GM21737 (cell line): Measurements from ENCODE around the gene DNTTIP2.
"Not testable (repeated sequence)": the region's sequence is repeated elsewhere in the genome, so short reads cannot be mapped to it uniquely, and the experiment has no call there.

Experiments
- ATAC-seq: cut with Tn5 transposase; IDR thresholded peaks from one replicate; pipeline ENCODE4 v1.9.1; 2021; ENCODE audit warnings: mild to moderate bottlenecking, moderate library complexity; ENCODE audit not compliant: unreplicated experiment

The DNTTIP2 gene

DNA sequence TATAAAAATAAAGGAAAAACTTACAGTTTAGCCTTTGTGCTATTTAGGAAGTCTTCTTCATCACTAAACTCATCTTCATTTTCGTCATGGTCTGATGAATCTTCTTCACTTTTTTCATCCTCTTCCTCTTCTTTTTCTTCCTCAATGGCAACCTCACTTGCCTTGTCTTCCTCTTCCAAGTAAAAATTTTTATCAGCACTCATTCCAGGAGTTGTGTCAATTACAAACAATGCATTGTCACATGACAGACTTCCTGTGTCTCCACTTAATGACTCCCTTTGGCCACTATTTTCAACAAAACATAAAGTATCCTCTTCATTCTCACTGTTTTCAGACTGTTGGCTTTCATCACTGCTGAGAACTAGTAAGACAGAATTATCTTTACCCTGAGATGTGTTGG is 2.8 kb downstream of the DNTTIP2 start:
- no peak for ATAC-seq

DNA sequence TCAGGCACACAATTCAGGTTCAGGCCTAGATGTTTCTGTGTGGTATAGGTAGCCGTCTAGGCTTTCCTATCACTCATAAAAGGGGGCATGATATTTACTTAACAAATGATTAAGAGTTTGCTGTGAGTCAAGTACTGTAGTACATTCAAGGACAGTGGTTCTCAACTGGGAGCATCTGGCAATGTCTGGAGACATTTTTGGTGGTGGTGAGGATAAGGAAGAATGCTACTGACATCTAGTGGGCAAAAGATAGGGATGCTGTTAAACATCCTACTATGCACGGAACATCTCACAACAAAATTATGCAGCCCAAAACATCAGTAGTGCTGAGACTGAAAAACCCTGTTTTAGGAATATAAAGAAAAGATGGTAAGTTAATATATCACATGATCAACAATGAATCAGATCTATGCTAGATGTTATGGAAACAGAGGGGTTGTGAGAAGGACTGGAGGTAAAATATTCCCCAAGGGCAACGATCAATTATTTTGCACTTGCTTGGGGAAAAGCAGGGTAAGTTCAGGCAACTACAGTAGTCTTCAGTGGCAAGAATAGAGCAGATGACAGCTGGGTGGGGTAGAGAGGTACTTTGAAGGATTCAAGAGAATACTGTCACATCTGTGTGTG is 4.9 kb downstream of the DNTTIP2 start:
- ATAC-seq, result no peak

GRCh38 chr1:93871366-93871765 is 7.6 kb downstream of the DNTTIP2 start:
- ATAC-seq, result no peak

DNA sequence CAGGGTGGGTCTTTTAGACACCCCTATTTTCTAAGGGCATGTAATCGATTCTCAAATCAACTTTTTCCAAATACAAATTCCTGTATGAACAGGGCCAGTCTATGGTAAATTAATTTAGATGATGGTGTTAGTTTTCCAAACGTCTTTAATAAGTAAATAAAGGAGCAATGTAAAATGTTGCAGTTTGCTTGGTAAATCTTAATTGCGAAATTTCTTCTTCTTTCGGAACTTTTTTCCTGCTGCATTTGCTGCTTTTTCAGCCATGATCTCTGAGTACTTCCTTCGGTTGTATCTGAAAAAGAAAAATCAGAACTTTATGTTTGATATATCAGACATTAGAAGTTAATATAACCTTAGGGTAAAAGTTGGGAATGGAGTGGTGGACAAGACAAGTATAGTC is 9.4 kb downstream of the DNTTIP2 start:
- no peak for ATAC-seq

DNA sequence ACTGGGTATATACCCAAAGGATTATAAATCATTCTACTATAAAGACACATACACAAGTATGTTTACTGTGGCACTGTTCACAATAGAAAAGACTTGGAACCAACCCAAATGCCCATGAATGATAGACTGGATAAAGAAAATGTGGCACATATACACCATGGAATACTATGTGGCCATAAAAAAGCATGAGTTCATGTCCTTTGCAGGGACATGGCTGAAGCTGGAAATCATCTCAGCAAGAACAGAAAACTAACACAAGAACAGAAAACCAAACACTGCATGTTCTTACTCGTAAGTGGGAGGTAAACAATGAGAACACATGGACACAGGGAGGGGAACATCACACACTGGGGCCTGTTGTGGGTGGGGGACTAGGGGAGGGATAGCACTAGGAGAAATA is 10.5 kb downstream of the DNTTIP2 start:
- not testable (repeated sequence) for ATAC-seq

DNA sequence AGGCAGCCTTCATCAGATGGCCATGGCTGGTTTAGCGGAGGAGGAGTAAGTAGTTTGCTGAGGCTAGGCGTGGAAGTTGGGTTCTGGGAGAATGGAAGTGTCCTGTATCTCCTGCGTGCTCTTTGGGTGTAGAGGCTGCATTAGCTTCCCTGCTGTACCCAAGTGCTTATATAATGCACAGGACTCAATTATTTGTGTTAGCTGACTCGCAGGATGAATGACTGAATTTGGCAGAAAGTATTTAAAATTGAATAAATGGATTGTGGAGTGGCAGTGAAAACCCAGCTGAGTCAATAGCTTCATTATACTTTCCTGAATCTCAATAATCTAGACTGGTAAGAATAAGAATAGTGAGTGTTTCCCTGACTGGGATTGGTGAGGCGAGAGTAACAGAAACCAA is 13.8 kb downstream of the DNTTIP2 start:
- no peak for ATAC-seq

- no peak for ATAC-seq
Observed at GRCh38 chr1:93864175-93864574, 14.8 kb downstream of the DNTTIP2 start.

GRCh38 chr1:93857653-93858052 is 21.4 kb downstream of the DNTTIP2 start:
- not testable (repeated sequence) for ATAC-seq

- ATAC-seq, result not testable (repeated sequence)
Observed at GRCh38 chr1:93855983-93856382, 23.0 kb downstream of the DNTTIP2 start.

- ATAC-seq, result no peak
Observed at GRCh38 chr1:93853940-93854339, 25.1 kb downstream of the DNTTIP2 start.

DNA sequence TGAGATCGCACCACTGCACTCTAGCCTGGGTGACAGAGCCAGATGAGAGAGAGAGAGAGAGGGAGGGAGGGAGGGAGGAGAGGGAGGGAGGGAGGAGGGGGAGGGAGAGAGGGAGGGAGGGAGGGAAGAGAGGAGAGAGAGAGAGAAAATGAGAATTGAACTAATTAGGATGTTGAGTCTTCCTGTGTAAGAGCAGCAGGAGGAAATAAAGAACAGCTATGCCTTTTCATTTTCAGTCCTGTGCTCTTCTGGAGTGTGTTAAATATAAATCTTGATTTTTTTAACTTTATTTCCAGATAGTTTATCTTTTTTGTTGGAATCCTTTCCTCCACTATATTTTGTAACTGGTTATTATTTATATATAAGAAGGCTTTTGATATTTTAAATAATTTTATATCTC is 27.1 kb downstream of the DNTTIP2 start:
- no peak for ATAC-seq

GRCh38 chr1:93851327-93851712 is 27.7 kb downstream of the DNTTIP2 start:
- no peak for ATAC-seq

- ATAC-seq, result not testable (repeated sequence)
Observed at GRCh38 chr1:93850687-93851326, 28.2 kb downstream of the DNTTIP2 start.

- no peak for ATAC-seq
Observed at GRCh38 chr1:93848350-93848883, 30.6 kb downstream of the DNTTIP2 start.

DNA sequence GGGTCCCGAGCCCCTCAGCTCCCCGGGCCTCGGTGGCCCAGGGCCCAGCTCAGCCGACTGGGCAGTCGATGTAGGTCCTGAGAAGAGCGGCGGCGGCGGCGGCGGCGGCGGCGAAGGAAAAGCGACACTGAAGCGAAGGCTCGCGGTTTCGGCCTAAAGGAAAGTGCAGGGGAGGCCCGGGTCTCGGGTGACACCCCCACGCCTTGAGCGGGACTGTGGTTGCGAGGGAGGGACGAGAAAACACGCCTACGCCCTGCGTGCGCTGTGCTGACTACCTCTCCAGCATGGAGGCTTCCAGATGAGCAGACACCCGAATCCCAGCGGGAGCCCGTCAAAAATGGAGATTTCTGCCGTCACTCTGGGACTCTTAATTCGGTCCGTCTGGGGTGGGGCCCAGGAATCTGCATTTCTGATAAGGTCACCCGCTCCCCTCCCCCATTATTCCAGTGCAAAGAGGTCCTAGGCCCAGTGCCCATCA is 31.2 kb downstream of the DNTTIP2 start:
- peak; percentile 24 for ATAC-seq

GRCh38 chr1:93846992-93847810 is 31.8 kb downstream of the DNTTIP2 start:
- ATAC-seq, result peak; percentile 72

DNA sequence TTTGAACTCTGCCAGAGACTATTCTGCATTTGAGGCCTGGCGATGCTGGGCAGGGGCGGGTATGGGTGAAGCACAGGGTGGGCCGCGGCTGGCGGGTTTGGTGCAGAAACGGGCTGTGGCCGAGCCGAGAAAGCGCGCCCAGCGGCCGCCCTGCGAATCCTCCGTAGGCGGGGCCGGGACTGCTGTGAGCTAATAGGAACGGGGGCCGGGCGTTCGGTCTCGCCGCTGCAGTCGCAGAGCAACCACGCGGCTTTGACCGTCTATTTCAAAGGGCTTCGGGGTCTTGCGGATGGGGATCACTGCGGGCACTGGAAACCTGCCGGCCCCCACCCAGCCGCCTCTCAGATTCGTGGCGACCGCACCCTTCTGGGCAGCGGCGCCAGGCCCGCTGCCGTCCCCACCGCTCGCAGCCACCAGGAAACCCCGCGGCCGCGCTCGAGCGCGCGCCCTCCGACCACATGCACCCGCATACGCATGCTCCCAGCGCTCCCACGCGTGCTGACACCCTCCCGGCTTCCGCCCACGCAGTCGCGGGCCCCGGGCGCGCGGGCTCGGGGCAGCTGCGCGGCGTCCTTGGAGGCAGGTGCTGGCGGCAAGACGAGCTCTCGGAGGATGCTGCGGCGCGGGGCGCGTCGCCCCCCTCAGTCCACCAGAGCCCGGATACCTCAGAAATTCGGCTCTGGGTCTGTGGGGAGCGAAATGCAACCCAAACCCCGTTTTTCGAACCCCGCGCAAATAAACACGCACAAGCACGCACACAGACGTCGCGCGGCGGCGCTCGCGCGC is 32.6 kb downstream of the DNTTIP2 start:
- peak; percentile 51 for ATAC-seq

DNA sequence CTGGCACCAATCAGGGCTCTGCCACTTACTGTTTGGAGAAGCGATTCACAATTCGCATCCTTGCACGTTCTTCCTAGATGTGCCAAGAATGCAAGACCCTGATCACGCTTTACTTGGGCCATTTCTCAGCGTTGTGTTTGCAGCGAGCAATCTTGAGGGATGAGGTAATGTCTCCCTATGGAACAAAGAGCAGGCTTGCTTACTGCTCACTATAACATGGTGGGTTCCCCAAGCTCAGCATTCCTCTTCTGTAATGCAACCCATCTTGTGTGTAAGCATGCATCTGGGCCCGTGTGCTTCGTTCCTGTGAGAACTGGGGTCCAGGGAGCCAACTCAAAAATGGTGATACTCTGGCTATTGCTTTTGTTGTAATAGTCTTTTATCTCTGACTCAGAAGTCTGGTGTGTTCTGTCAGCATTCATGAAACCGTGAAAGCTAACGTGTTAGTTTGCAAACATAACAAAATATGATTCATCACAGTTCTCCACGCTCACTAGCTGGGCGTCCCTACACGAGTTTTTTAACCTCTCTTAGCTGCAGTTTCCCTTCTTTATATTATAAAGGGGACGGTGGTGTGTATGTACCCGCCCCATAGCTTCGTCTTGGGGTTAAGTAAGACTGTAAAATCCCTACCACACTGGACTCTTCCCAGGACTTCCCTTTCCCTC is 33.3 kb downstream of the DNTTIP2 start:
- peak; percentile 0 for ATAC-seq

- ATAC-seq, result no peak
Observed at GRCh38 chr1:93844262-93845045, 34.6 kb downstream of the DNTTIP2 start.
